Measurements from ENCODE around the gene TLK2.

DNA sequence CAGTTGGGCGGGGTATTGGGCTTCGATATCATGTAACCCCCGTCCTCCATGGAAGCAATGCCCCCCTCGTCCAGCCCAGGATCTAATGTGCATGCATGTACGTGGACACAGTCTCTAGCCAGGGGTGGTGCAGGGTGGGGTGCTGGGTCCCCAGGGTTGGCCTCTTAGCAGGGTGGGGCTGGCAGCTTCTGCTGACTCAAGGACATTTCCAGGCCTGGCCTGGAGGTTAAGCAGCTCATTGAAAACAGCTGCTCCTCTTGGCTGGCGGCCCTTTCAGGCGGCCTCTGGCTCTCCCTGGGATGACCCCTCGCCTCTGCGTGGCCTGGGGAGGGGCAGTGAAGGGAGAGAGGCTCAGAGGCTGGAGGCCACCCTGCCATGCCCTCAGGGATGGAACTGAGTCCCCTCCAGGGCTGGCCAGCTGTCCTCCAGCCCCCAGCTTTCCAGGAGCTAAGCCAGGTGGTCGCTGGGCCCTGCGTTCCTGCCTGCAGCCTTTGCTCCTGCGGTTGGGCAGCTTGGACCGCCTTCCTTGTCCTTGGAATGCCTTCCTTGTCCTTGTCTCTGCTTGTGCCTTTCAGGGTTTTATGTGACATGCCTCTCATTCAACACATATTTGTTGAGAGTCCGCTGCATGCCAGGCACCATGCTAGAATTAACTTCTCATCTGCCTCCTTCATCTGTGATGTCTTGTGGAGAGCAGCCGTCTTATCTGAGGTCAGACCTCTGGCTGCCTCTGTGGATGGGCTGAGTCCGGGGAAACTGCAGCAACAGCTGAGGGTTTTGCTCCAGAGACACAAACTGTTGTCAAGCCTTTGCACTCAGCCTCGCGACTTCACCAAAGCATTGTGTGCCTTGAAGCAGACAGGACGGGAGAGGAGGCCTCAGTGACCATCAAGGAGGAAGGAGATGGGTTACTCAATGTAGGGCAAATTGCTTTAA is 175.5 kb downstream of the TLK2 start:
- no peak for TF ChIP-seq ZNF8 (CRISPR knock-in tag; IDR thresholded peaks at IDR 0.05)
- TF ChIP-seq OSR1 (CRISPR knock-in tag; IDR thresholded peaks at IDR 0.05), result no peak
- TF ChIP-seq BACH2 (CRISPR knock-in tag; IDR thresholded peaks at IDR 0.05; ENCODE audit: borderline replicate concordance), result no peak
- no peak for TF ChIP-seq CREB5 (CRISPR knock-in tag; IDR thresholded peaks at IDR 0.05; ENCODE audit: low read depth)
- no peak for TF ChIP-seq PATZ1 (CRISPR knock-in tag; IDR thresholded peaks at IDR 0.05; ENCODE audit: borderline replicate concordance)
